Left lung (tissue), 10 donors: Measurements from ENCODE around the gene LYRM2. TPM values are rescaled to one million over a fixed set of nuclear protein-coding genes. Genes with fewer than 3 reads are reported as not detected.

Source experiments
- ATAC-seq: fragments of 200-7000 bp; cut with Tn5 transposase; one replicate; pipeline ENCODE4 v1.9.1; 2020; ENCODE audit warnings: moderate library complexity
- DNase-seq, 4 donors: peaks; one replicate each; pipeline ENCODE4 v3.0.0-alpha.2; 2013 to 2020
- H3K27ac ChIP-seq, 2 donors: fragments of 200-600 bp; sonication (generic) in 1 of 2; one replicate each; pipeline versions ENCODE4 v1.5.0 to v1.8.0; 2020 to 2021
- H3K27me3 ChIP-seq, 2 donors: fragments of 200-600 bp; sonication (generic) in 1 of 2; one replicate each; pipeline versions ENCODE4 v1.5.0 to v1.8.0; 2020 to 2021
- H3K36me3 ChIP-seq, 2 donors: fragments of 200-600 bp; sonication (generic) in 1 of 2; one replicate each; pipeline versions ENCODE4 v1.5.0 to v1.8.0; 2020 to 2021
- H3K4me1 ChIP-seq, 2 donors: fragments of 200-600 bp; one replicate each; pipeline ENCODE4 v1.8.0; 2021
- H3K4me3 ChIP-seq, 2 donors: fragments of 200-600 bp; sonication (generic) in 1 of 2; one replicate each; pipeline versions ENCODE4 v1.5.0 to v1.8.0; 2020 to 2021; ENCODE audit warnings: mild to moderate bottlenecking in 1 of 2
- H3K9me3 ChIP-seq, 2 donors: fragments of 200-600 bp; sonication (generic) in 1 of 2; one replicate each; pipeline versions ENCODE4 v1.5.0 to v1.8.0; 2020 to 2021
- CTCF ChIP-seq, 2 donors: fragments of 200-600 bp; sonication (generic) in 1 of 2; IDR thresholded peaks; one replicate each; pipeline versions ENCODE4 v1.5.0 to v1.8.0; 2021; ENCODE audit warnings: antibody characterized with exemption in 2 of 2
- intact Hi-C, 2 donors: fragments of 100-400 bp; cut with DNase I; formaldehyde crosslinking; loops; one replicate each; pipeline versions ENCODE4 v1.11.2 to v1.14.2; 2022
- polyA plus RNA-seq, 6 donors: library from polyadenylated mRNA; unstranded; fragments of 120-200 nt; gene quantifications; one replicate each; pipeline ENCODE4 v1.2.1, GENCODE V29; 2013; ENCODE audit not compliant: insufficient read length in 6 of 6
- total RNA-seq, 2 donors: library from RNA; stranded (reverse); fragmentation: NEBNext Ultra II Directional; extraction: Animal tissue kit (Norgen Biotek cat#: 25700); gene quantifications; one replicate each; pipeline ENCODE4 v1.2.1, GENCODE V29; 2021
- donor health status: DM: no; HTN: yes; CAD: no.
- donor health status: DM: no; HTN: no; CAD: no.

LYRM2 gene
- total and polyA plus RNA-seq, 8 donors: 34.4 to 46.4 (median 41.8) TPM

- TF ChIP-seq CTCF (IDR thresholded peaks at IDR 0.05): no peak
- H3K4me3 ChIP-seq: no peak overlapping the region
- ATAC-seq: no peak
- DNase-seq: no peak
- no peaks in the 10 kb centered on the region for H3K4me1 ChIP-seq
- no peaks in the 10 kb centered on the region for H3K9me3 ChIP-seq
- H3K27ac ChIP-seq: no peak overlapping the region
- no peaks in the 10 kb centered on the region for H3K36me3 ChIP-seq
- intact Hi-C loops: loop anchor here in 1 of 2 donors (5.0 kb wide), 1 partner anchor 179 kb away; the partner anchor contains the start of gene ANKRD6
- H3K27me3 ChIP-seq: no peaks in the 10 kb centered on the region
Measured at GRCh38 chr6:89611666-89612065, 26.9 kb downstream of the LYRM2 start.

- H3K27me3 ChIP-seq: no peaks in the 10 kb centered on the region
- H3K9me3 ChIP-seq: no peaks in the 10 kb centered on the region
- no peak overlapping the region for H3K4me3 ChIP-seq
- no peaks in the 10 kb centered on the region for H3K4me1 ChIP-seq
- H3K36me3 ChIP-seq: no peaks in the 10 kb centered on the region
- TF ChIP-seq CTCF (IDR thresholded peaks at IDR 0.05): peak; percentile 63 to 88
- intact Hi-C loops: loop anchor here in 1 of 2 donors (5.0 kb wide), 1 partner anchor 178 kb away; the partner anchor contains the start of gene ANKRD6
- DNase-seq (peak in 3 of 4 donors; percentile 33 to 91 (median 65)), ATAC-seq (peak; percentile 90)
- no peak overlapping the region for H3K27ac ChIP-seq
Measured at GRCh38 chr6:89610149-89610642, 28.4 kb downstream of the LYRM2 start.

GRCh38 chr6:89605861-89606260, 32.7 kb downstream of the LYRM2 start:
- Histone ChIP-seq H3K36me3 (no peaks in the 10 kb centered on the region), H3K9me3 (no peaks in the 10 kb centered on the region), H3K4me1 (no peaks in the 10 kb centered on the region), H3K4me3 (no peak overlapping the region), H3K27me3 (no peaks in the 10 kb centered on the region), H3K27ac (no peak overlapping the region)
- ATAC-seq: no peak
- TF ChIP-seq CTCF (IDR thresholded peaks at IDR 0.05): no peak
- intact Hi-C loops: loop anchor here in 1 of 2 donors (10.0 kb wide), 1 partner anchor 171 kb away; the partner anchor contains the start of gene ANKRD6
- no peak for DNase-seq

- H3K36me3 ChIP-seq: no peaks in the 10 kb centered on the region
- intact Hi-C loops: loop anchor here in 1 of 2 donors (10.0 kb wide), 1 partner anchor 170 kb away; the partner anchor contains the start of gene ANKRD6
- H3K27ac ChIP-seq: no peak overlapping the region
- DNase-seq (no peak), ATAC-seq (no peak)
- H3K4me3 ChIP-seq: no peak overlapping the region
- no peaks in the 10 kb centered on the region for H3K9me3 ChIP-seq
- no peaks in the 10 kb centered on the region for H3K27me3 ChIP-seq
- TF ChIP-seq CTCF (IDR thresholded peaks at IDR 0.05): no peak
- H3K4me1 ChIP-seq: no peaks in the 10 kb centered on the region
Measured at GRCh38 chr6:89604653-89605052, 33.9 kb downstream of the LYRM2 start.

- intact Hi-C loops: loop anchor here in 1 of 2 donors (10.0 kb wide), 1 partner anchor 167 kb away; the partner anchor contains the start of gene ANKRD6
- Histone ChIP-seq H3K27ac (no peak overlapping the region), H3K4me1 (no peaks in the 10 kb centered on the region), H3K4me3 (no peak overlapping the region), H3K27me3 (no peaks in the 10 kb centered on the region), H3K9me3 (no peaks in the 10 kb centered on the region), H3K36me3 (no peaks in the 10 kb centered on the region)
- no peak for TF ChIP-seq CTCF (IDR thresholded peaks at IDR 0.05)
- DNase-seq: no peak
- no peak for ATAC-seq
Measured at GRCh38 chr6:89602166-89602565, 36.4 kb downstream of the LYRM2 start.
